Natural killer cell (primary cell): ENCODE measurements around the gene NYNRIN. TPM values are rescaled to one million over a fixed set of nuclear protein-coding genes. Genes with fewer than 3 reads are reported as not detected.

Experiments
- ATAC-seq, 3 donors: fragments of 150-1000 bp in 2 of 3; fragments of 200-7000 bp in 1 of 3; cut with Tn5 transposase; 1 replicate in 1 of 3; 2 replicates in 2 of 3; pipeline ENCODE4 v1.10.0; 2021; ENCODE audit warnings: mild to moderate bottlenecking in 2 of 3, moderate library complexity in 2 of 3
- DNase-seq, 2 donors: peaks; one replicate each; pipeline versions ENCODE4 v3.0.0 to v3.0.0-alpha.2; 2013 to 2021; ENCODE audit warnings: mixed read lengths in 1 of 2
- H3K27ac ChIP-seq: one replicate; pipeline ENCODE4 v1.5.1; 2013; ENCODE audit warnings: mild to moderate bottlenecking, low read length
- H3K27me3 ChIP-seq: one replicate; pipeline ENCODE4 v1.6.1; 2013; ENCODE audit warnings: low read length; ENCODE audit not compliant: control insufficient read depth, insufficient read depth
- H3K36me3 ChIP-seq: one replicate; pipeline ENCODE4 v1.6.1; 2013; ENCODE audit warnings: low read length; ENCODE audit not compliant: control insufficient read depth, insufficient read depth
- H3K4me1 ChIP-seq: one replicate; pipeline ENCODE4 v1.6.1; 2013; ENCODE audit warnings: low read length; ENCODE audit not compliant: control insufficient read depth, insufficient read depth
- H3K4me3 ChIP-seq: one replicate; pipeline ENCODE4 v1.5.1; 2013; ENCODE audit warnings: low read length
- H3K9me3 ChIP-seq: one replicate; pipeline ENCODE4 v1.6.1; 2013; ENCODE audit warnings: low read length; ENCODE audit not compliant: control insufficient read depth, insufficient read depth
- H3K27ac Mint-ChIP-seq, 2 donors: one replicate each; pipeline ENCODE4 v1.8.0; 2022; ENCODE audit warnings: mild to moderate bottlenecking in 2 of 2, mixed read lengths in 2 of 2, moderate library complexity in 1 of 2
- H3K27me3 Mint-ChIP-seq, 2 donors: one replicate each; pipeline ENCODE4 v1.8.0; 2022; ENCODE audit warnings: low read depth in 2 of 2, mixed read lengths in 2 of 2
- H3K36me3 Mint-ChIP-seq: one replicate; pipeline ENCODE4 v1.8.0; 2022; ENCODE audit warnings: mixed read lengths
- H3K4me1 Mint-ChIP-seq, 2 donors: one replicate each; pipeline ENCODE4 v1.8.0; 2022; ENCODE audit warnings: mixed read lengths in 2 of 2
- H3K4me3 Mint-ChIP-seq: one replicate; pipeline ENCODE4 v1.8.0; 2022; ENCODE audit warnings: mild to moderate bottlenecking, moderate library complexity, mixed read lengths
- H3K9me3 Mint-ChIP-seq, 2 donors: one replicate each; pipeline ENCODE4 v1.8.0; 2022; ENCODE audit warnings: mixed read lengths in 2 of 2
- WGBS: methylation state at CpG from one replicate; pipeline ENCODE4 v1.1.7; 2013; ENCODE audit warnings: missing lambda C conversion rate; ENCODE audit not compliant: insufficient coverage; 5-methylcytosine and 5-hydroxymethylcytosine counted together
- intact Hi-C: fragments of 100-400 bp; cut with micrococcal nuclease; formaldehyde crosslinking; loops from one replicate; pipeline ENCODE4 v1.14.2; 2022
- total RNA-seq, 4 donors: library from RNA; stranded (reverse); fragments of 120-200 nt in 1 of 4; gene quantifications; one replicate each; pipeline versions ENCODE4 v1.2.3 to v1.2.4, GENCODE V29; 2013 to 2022
- TF ChIP-seq, protein P1 (sequence below): fragments of 200-600 bp; IDR thresholded peaks from one replicate; pipeline ENCODE4 v1.8.0; 2022; ENCODE audit warnings: antibody characterized with exemption

The NYNRIN gene
- total RNA-seq, 3 donors from 2014 or later (not counting 1 experiment from before 2014, with no cell fraction given): 0.23 to 0.53 (median 0.42) TPM

DNA sequence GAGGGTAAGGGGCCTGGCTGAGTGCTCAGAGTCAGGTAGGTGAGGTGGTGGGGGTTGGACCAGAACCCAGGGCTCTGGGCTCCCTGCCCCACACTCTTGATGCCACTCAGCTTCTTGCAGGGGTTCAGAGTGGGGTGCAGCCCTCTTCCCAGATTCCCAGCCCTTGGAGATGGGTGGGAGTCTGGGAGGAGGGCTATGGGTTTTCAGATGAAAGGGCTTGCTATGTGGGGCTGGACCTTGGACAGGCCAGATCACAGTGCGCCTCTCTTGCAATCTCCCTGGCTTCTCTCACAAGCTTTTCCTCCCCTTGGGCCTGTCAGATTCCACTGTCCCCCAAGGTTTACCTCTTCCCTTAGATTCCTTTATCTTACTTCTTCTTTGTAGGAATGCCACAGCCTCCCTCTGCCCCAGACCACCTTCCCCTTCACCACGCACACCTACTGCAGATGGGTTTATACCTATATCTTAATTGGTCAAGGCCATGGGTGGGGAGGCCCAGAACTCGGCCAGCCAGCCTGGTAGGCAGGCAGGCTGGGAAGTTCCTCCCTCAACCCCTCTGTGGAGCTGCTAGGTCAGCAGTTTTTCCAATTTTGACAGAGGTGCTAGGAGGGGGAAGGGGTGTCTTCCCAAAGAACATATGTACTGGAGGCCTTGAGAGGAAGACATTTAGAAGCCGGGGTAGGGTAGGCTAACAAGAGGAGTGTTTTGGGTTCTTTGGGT is 1.4 kb downstream of the NYNRIN start:
- no peaks in the 10 kb centered on the region for H3K9me3 ChIP-seq
- Mint-ChIP-seq H3K36me3 (no peaks in the 10 kb centered on the region), H3K9me3 (no peaks in the 10 kb centered on the region), H3K27me3 (peaks cover 30 to 34% of the 10 kb centered on the region in 2 donors), H3K27ac (peak overlapping the region in 1 of 2 donors; percentile 51), H3K4me1 (peaks cover 6 to 15% of the 10 kb centered on the region in 2 donors), H3K4me3 (peak overlapping the region; percentile 75)
- peaks cover 9% of the 10 kb centered on the region for H3K4me1 ChIP-seq
- intact Hi-C loops: no loop called here
- H3K27me3 ChIP-seq: peaks cover 9% of the 10 kb centered on the region
- ATAC-seq (no peak), DNase-seq (no peak)
- H3K4me3 ChIP-seq: no peak overlapping the region
- H3K36me3 ChIP-seq: no peaks in the 10 kb centered on the region
- 85% methylated on average over 4 of the region's 4 CpGs for WGBS
- no peak overlapping the region for H3K27ac ChIP-seq
- TF ChIP-seq, protein P1, sequence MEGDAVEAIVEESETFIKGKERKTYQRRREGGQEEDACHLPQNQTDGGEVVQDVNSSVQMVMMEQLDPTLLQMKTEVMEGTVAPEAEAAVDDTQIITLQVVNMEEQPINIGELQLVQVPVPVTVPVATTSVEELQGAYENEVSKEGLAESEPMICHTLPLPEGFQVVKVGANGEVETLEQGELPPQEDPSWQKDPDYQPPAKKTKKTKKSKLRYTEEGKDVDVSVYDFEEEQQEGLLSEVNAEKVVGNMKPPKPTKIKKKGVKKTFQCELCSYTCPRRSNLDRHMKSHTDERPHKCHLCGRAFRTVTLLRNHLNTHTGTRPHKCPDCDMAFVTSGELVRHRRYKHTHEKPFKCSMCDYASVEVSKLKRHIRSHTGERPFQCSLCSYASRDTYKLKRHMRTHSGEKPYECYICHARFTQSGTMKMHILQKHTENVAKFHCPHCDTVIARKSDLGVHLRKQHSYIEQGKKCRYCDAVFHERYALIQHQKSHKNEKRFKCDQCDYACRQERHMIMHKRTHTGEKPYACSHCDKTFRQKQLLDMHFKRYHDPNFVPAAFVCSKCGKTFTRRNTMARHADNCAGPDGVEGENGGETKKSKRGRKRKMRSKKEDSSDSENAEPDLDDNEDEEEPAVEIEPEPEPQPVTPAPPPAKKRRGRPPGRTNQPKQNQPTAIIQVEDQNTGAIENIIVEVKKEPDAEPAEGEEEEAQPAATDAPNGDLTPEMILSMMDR: no peak

DNA sequence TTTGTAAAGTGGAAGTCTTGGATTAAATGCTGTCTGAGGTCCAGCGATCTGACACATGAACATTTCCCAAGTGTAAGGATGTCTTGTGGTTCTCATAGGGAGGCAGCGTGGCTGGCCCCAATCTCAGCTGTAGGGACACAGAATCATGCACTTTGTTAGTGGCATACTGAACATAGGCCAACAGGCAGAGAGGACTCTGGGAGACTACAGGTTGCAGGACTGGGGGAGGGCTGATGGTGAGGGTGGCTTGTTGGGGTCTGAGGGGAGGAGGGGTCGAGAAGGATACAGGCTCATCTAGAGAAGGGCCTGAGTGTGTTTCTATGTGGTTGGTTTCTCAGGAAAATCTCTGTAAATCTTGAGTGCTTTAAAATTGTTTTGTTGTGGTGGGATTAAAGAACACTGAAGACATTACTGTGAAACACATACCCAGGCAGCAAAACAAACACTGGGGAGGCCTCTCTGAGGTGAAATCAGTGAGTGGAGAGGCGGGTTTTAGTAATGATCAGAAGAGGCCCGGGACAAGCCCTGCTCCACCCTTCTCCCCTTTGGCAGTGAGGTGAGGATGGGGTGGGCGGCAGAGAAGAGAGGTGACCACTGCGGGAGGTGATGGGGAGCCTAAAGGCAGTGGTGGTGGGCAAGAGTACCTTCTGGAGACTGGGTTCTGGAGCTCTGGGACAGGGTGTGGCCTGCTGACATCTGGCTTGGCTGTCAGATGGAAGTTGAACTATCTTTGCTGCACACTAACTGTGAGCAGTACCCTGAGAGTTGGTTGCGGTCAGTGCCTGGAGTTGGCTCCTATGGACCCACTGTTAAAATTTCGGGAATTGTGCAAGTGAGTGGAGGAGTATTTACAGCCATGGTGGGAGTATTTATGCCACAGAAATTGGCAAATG is 3.3 kb downstream of the NYNRIN start:
- no peaks in the 10 kb centered on the region for H3K36me3 Mint-ChIP-seq
- no peak overlapping the region for H3K4me3 ChIP-seq
- intact Hi-C loops: no loop called here
- H3K9me3 ChIP-seq: no peaks in the 10 kb centered on the region
- peaks cover 9% of the 10 kb centered on the region for H3K4me1 ChIP-seq
- peaks cover 34 to 37% of the 10 kb centered on the region in 2 donors for H3K27me3 Mint-ChIP-seq
- no peak for DNase-seq
- WGBS: 69% methylated on average over 9 of the region's 9 CpGs
- TF ChIP-seq, protein P1: no peak
- no peaks in the 10 kb centered on the region for H3K36me3 ChIP-seq
- H3K4me3 Mint-ChIP-seq: no peak overlapping the region
- peak overlapping the region in 1 of 2 donors; percentile 7 for H3K27ac Mint-ChIP-seq
- ATAC-seq: no peak
- H3K9me3 Mint-ChIP-seq: no peaks in the 10 kb centered on the region
- H3K4me1 Mint-ChIP-seq: peaks cover 0 to 9% of the 10 kb centered on the region in 2 donors
- no peak overlapping the region for H3K27ac ChIP-seq
- H3K27me3 ChIP-seq: peaks cover 9% of the 10 kb centered on the region

DNA sequence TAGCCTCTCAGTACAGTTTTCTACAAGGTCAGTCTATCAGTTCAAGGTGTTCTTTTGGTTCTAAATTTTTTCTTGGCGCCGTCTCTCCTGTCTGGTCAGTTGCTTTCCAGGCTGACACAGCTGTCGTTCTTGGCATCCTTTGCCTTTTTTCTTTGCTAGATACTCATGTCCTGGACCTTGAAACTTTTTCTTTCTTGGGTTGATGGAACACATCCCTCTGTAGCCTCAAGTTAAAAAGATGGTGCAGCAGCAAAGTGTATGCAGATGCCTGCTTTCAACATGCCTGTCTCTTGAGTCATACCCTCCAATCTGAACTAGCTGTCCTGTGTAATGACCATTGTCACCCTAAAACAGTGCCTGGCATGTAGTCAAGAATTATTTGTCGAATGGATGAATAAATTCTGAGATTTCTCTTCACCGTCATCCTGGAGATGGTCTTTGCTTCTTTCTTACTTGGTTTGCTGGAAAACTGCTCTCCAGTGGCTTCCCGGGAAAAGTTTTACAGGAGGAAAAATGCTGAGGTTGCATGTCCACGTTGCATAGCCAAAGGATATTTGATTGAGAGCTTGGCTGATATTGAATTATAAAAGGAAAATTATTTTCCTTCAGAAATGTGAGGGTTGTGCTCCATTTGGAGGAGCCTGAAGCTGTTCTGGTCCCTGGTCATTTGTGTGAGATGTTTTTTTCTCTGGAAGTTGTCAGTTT is 4.6 kb downstream of the NYNRIN start:
- no peak overlapping the region for H3K27ac ChIP-seq
- no peaks in the 10 kb centered on the region for H3K36me3 ChIP-seq
- H3K4me3 ChIP-seq: no peak overlapping the region
- intact Hi-C loops: no loop called here
- Mint-ChIP-seq H3K9me3 (no peaks in the 10 kb centered on the region), H3K27ac (no peak overlapping the region), H3K4me3 (no peak overlapping the region), H3K4me1 (peaks cover 0 to 9% of the 10 kb centered on the region in 2 donors), H3K27me3 (peaks cover 34 to 37% of the 10 kb centered on the region in 2 donors), H3K36me3 (no peaks in the 10 kb centered on the region)
- TF ChIP-seq, protein P1: no peak
- ATAC-seq (no peak), DNase-seq (no peak)
- no peaks in the 10 kb centered on the region for H3K9me3 ChIP-seq
- WGBS: 90% methylated on average over 7 of the region's 7 CpGs
- peaks cover 9% of the 10 kb centered on the region for H3K4me1 ChIP-seq
- H3K27me3 ChIP-seq: peaks cover 9% of the 10 kb centered on the region
